Stimulated activated naive CD8-positive, alpha-beta T cell treated with anti-CD3 and anti-CD28 coated beads, Interleukin-15, Interleukin-2, amounts not matched to agents 100 U/mL and 50 U/mL, for 24 hours (primary cell): ENCODE measurements around the gene CLEC10A.
A peak's percentile ranks its signal among the peaks of the same experiment; 100 is the strongest.
"Not testable (repeated sequence)": the region's sequence is repeated elsewhere in the genome, so short reads cannot be mapped to it uniquely, and the experiment has no call there.

ENCODE experiments used
- ATAC-seq: fragments of 150-1000 bp; cut with Tn5 transposase; one replicate; pipeline ENCODE4 v1.10.0; 2021
- DNase-seq: peaks from one replicate; pipeline ENCODE4 v3.0.0; 2021

CLEC10A gene

GRCh38 chr17:7072406-7072805 is 7.6 kb downstream of the CLEC10A start:
- no peak for DNase-seq
- no peak for ATAC-seq

GRCh38 chr17:7070712-7071111 is 9.3 kb downstream of the CLEC10A start:
- no peak for DNase-seq
- ATAC-seq, result no peak

- no peak for DNase-seq
- ATAC-seq, result no peak
Measured at GRCh38 chr17:7068268-7068667, 11.8 kb downstream of the CLEC10A start.

- ATAC-seq, result no peak
Measured at GRCh38 chr17:7067198-7067597, 12.9 kb downstream of the CLEC10A start.

GRCh38 chr17:7064261-7064660 is 15.8 kb downstream of the CLEC10A start:
- ATAC-seq, result no peak
- no peak for DNase-seq

More at GRCh38 chr17:7067198-7067597, 12.9 kb downstream of the CLEC10A start:
- no peak for DNase-seq

GRCh38 chr17:7063518-7064094 is 16.4 kb downstream of the CLEC10A start:
- DNase-seq, result no peak
- ATAC-seq, result no peak

- peak; percentile 89 for ATAC-seq
Measured at GRCh38 chr17:7060165-7060891, 19.7 kb downstream of the CLEC10A start.

GRCh38 chr17:7058831-7059447 is 21.1 kb downstream of the CLEC10A start:
- ATAC-seq, result no peak
- DNase-seq, result no peak

More at GRCh38 chr17:7060165-7060891, 19.7 kb downstream of the CLEC10A start:
- DNase-seq, result peak; percentile 46

- DNase-seq (no peak), ATAC-seq (no peak)
Measured at GRCh38 chr17:7056386-7056785, 23.7 kb downstream of the CLEC10A start.

GRCh38 chr17:7050583-7050982 is 29.5 kb downstream of the CLEC10A start:
- ATAC-seq, DNase-seq: not testable (repeated sequence)

- ATAC-seq (no peak), DNase-seq (no peak)
Measured at GRCh38 chr17:7048968-7049367, 31.1 kb downstream of the CLEC10A start.

GRCh38 chr17:7047566-7047965 is 32.5 kb downstream of the CLEC10A start:
- DNase-seq (no peak), ATAC-seq (no peak)

GRCh38 chr17:7046725-7047397 is 33.2 kb downstream of the CLEC10A start:
- DNase-seq, result peak; percentile 70

GRCh38 chr17:7046127-7046724 is 33.8 kb downstream of the CLEC10A start:
- ATAC-seq, result peak; percentile 4
- DNase-seq, result peak; percentile 50

More at GRCh38 chr17:7046725-7047397, 33.2 kb downstream of the CLEC10A start:
- not testable (repeated sequence) for ATAC-seq

GRCh38 chr17:7045492-7046126 is 34.4 kb downstream of the CLEC10A start:
- DNase-seq (peak; percentile 44), ATAC-seq (no peak)

GRCh38 chr17:7043497-7044198 is 36.4 kb downstream of the CLEC10A start, which contains the start of gene SLC16A11:
Gene SLC16A11 (minus strand): TSS chr17:7044092. CDS start chr17:7043513, 579 bp downstream.
- DNase-seq (peak; percentile 47), ATAC-seq (no peak)

GRCh38 chr17:7043182-7043496 is 36.9 kb downstream of the CLEC10A start:
- ATAC-seq (no peak), DNase-seq (no peak)

- ATAC-seq (peak; percentile 31), DNase-seq (peak; percentile 58)
Measured at GRCh38 chr17:7042501-7043181, 37.4 kb downstream of the CLEC10A start.

- ATAC-seq, result peak; percentile 29
- peak; percentile 46 for DNase-seq
Measured at GRCh38 chr17:7041607-7042500, 38.2 kb downstream of the CLEC10A start.
